Fibroblast of skin of scalp (primary cell): ENCODE data around the gene RPL32. TPM values are rescaled to one million over a fixed set of nuclear protein-coding genes. Genes with fewer than 3 reads are reported as not detected.
"Not testable (repeated sequence)": the region's sequence is repeated elsewhere in the genome, so short reads cannot be mapped to it uniquely, and the experiment has no call there.

ENCODE experiments used
- DNase-seq: peaks from one replicate; pipeline ENCODE4 v3.0.0-alpha.2; 2013
- polyA plus RNA-seq, 2 experiments: library from polyadenylated mRNA; unstranded; fragments of 120-200 nt; gene quantifications; one replicate each; pipeline ENCODE4 v1.2.1, GENCODE V29; 2013; ENCODE audit not compliant: insufficient read length in 2 of 2

RPL32 gene
- polyA plus RNA-seq (2013, experiment 1 of 2; ENCODE audit: insufficient read length) = 1,808 TPM
- polyA plus RNA-seq (2013, experiment 2 of 2; ENCODE audit: insufficient read length) = 1,746 TPM

- peak; percentile 96 for DNase-seq
Measured at GRCh38 chr3:12841149-12841969, at the start of gene RPL32. Gene RPL32, minus strand, starts transcription at chr3:12841565. Its CDS starts 1,328 bp downstream, at chr3:12840237.

- no peak for DNase-seq
Measured at GRCh38 chr3:12890610-12891390, 49.4 kb upstream of the RPL32 start.

GRCh38 chr3:12886736-12887135 is 45.4 kb upstream of the RPL32 start:
- no peak for DNase-seq

DNA sequence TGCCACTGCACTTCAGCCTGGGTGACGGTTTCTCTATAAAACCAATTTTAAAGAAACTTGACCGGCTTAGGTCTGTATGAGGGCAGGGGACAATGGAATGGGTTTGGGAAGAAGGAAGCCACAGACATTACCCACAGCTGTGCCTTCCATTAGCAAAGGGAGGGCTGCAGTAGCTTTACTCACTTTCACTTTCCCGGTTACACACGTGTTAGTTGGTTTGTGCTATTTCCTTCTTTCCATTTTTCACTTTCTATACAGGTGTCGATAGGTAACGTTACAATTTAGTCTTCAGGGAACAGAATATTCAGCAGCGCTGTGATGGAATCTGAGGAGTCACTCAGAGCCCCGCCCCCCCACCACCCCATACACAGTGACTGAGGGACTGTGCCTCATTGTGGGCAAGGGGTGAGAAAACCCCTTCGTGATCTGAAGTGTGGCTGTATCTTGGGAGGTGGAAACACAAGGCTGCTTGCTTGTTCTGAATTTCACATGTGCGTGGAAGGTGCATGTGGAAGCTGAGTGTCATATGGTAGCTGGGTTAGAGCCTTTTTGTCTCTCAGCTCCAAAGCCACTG is 44.8 kb upstream of the RPL32 start:
- no peak for DNase-seq

- peak; percentile 13 for DNase-seq
Measured at GRCh38 chr3:12885583-12885930, 44.2 kb upstream of the RPL32 start.

- DNase-seq = no peak
Measured at GRCh38 chr3:12884790-12885582, 43.6 kb upstream of the RPL32 start.

- peak; percentile 54 for DNase-seq
Measured at GRCh38 chr3:12884186-12884680, 42.9 kb upstream of the RPL32 start.

DNA sequence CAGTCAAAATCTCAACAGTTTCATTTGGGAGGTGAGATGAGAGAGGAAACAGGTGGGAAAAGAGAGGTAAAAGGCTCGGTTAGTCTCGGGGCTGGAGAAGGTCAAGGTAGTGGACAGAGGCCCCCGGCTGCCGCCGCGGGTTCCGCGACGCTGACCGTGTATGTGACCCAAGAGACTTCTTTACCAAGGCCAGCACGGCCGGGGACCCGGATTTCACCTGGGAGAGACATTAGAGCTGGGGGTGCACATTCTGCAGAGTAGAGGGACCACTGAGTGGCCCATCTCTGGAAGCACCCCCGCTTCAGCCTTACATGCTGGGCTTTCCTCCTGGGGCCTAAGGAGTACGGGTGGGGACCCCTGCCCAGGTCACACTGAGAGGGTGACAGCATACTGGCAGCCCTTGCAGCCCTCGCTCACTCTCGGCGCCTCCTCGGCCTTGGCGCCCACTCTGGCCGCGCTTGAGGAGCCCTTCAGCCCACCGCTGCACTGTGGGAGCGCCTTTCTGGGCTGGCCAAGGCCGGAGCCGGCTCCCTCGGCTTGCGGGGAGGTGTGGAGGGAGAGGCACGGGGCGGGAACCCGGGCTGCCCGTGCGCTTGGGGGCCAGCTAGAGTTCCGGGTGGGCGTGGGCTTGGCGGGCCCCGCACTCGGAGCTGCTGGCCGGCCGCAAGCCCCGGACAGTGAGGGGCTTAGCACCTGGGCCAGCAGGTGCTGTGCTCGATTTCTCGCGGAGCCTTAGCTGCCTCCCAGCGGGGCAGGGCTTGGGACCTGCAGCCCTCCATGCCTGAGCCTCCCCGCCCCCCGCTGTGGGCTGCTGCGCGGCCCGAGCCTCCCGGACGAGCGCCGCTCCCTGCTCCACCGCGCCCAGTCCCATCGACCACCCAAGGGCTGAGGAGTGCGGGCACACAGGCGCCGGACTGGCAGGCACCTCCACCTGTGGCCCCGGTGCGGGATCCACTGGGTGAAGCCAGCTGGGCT is 41.3 kb upstream of the RPL32 start:
- DNase-seq = no peak

DNA sequence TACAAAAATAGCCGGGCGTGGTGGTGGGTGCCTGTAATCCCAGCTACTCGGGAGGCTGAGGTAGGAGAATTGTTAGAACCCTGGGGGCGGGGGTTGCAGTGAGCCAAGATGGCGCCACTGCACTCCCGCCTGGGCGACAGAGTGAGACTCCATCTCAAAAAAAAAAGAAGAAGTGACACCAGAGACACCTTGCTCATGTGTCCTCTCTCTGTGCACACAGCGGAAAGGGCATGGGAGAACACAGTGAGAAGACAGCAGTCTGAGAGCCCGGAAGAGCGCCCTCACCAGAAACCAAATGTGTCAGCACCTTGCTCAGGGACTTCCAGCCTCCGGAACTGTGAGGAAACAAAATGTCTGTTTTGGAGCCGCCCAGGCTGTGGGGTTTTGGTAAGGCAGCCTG is 40.5 kb upstream of the RPL32 start:
- not testable (repeated sequence) for DNase-seq

GRCh38 chr3:12879191-12879815 is 37.9 kb upstream of the RPL32 start:
- DNase-seq = no peak

DNA sequence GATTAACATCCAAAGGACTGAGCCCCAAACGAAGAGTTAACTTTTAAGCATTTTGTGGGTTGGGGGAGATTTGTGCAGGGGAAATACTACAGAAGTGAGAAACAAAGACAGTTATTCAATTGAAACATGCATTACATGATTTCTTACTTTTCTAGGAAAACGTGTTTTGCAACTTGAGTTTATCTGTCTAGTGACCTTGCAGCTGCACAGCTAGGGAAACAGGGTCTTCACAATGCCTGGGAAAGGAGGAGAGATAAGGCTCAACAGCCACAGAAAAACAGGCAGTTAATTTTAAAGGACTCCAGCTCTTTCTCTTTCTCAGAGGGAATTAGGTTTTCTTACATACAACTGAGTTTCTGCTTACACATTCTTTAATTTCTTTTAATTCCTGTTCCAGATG is 37.4 kb upstream of the RPL32 start:
- DNase-seq = not testable (repeated sequence)

- DNase-seq = no peak
Measured at GRCh38 chr3:12878141-12878574, 36.8 kb upstream of the RPL32 start.

GRCh38 chr3:12877040-12877439 is 35.7 kb upstream of the RPL32 start:
- DNase-seq = no peak

GRCh38 chr3:12875857-12876836 is 34.8 kb upstream of the RPL32 start:
- DNase-seq = peak; percentile 11

GRCh38 chr3:12871404-12871983 is 30.1 kb upstream of the RPL32 start:
- no peak for DNase-seq

- DNase-seq = peak; percentile 10
Measured at GRCh38 chr3:12870942-12871341, 29.6 kb upstream of the RPL32 start.

DNA sequence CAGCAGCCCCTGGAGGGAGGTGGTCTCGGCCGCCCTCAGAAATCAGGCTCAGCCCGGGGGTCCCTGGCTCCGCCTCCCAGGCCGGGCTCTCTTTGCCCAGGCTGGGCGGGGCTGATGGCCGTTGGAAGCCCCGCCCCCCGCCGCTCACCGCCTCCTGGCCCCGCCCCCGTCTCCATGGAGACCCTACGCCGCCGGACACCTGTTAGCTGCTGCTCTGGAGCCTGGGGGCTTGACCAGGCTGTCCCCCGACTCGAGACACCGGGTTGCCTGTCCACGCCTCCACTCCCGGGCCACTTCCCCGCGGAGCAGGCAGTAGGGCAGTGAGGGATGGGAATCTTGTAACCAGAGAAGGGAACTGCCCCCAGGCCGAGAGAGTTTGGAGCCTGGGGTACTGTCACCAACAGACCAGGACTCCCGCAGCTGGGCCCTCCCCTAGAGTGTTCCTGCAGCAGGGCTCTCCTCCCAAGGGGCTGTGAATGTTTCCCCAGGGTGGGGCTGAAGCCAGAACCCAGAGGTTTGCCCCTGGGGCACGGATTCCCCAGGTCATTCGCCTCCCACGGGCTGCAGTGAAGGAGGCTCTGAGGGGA is 27.8 kb upstream of the RPL32 start:
- DNase-seq = no peak
